ENCODE data around the gene TOB1. TPM values are rescaled to one million over a fixed set of nuclear protein-coding genes. Genes with fewer than 3 reads are reported as not detected.

Gene TOB1
- total RNA-seq, result 4.4 and 4.6 TPM in 2 replicates

- DNase-seq (ENCODE audit: low read depth), result peak; percentile 59
- TF ChIP-seq, protein P1, sequence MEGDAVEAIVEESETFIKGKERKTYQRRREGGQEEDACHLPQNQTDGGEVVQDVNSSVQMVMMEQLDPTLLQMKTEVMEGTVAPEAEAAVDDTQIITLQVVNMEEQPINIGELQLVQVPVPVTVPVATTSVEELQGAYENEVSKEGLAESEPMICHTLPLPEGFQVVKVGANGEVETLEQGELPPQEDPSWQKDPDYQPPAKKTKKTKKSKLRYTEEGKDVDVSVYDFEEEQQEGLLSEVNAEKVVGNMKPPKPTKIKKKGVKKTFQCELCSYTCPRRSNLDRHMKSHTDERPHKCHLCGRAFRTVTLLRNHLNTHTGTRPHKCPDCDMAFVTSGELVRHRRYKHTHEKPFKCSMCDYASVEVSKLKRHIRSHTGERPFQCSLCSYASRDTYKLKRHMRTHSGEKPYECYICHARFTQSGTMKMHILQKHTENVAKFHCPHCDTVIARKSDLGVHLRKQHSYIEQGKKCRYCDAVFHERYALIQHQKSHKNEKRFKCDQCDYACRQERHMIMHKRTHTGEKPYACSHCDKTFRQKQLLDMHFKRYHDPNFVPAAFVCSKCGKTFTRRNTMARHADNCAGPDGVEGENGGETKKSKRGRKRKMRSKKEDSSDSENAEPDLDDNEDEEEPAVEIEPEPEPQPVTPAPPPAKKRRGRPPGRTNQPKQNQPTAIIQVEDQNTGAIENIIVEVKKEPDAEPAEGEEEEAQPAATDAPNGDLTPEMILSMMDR (conservative IDR thresholded peaks at IDR 0.05; ENCODE audit: low read depth, low read length), result no peak
- peak within 1 kb of the TSS; percentile 84 for H3K4me3 ChIP-seq (ENCODE audit: low read depth, low read length)
Observed at GRCh38 chr17:50866261-50866949, at the start of gene TOB1. Gene TOB1 (minus strand): TSS chr17:50866354. CDS start chr17:50864017, 2,337 bp downstream.

DNA sequence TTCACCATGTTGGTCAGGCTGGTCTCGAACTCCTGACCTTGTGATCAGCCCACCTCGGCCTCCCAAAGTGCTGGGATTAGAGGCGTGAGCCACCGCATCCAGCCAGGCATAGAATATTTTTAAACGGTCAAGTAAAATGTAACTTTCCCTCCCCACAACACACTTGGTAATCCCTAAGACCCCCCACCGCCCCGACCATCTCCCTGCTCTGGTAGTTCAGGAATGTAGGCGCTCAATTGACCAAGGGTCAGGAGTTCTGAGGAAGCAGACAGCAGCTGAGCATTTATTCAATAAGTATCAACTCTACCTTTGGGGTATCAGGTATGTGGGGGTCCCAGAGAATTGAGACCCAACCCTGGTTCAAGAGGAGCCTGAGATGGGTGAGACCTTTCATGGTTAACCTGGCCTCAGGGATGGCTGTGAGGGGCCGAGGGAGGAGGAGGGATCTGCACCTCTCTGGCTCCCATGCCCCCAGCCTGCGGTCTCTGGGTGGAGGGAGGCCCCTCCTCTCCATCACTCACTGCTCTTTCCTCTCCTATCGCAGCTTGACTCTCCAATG lies 48.4 kb upstream of the TOB1 start:
- TF ChIP-seq, protein P1 (conservative IDR thresholded peaks at IDR 0.05; ENCODE audit: low read depth, low read length), result no peak
- no peak for DNase-seq (ENCODE audit: low read depth)
- no peak overlapping the region for H3K4me3 ChIP-seq (ENCODE audit: low read depth, low read length)

GRCh38 chr17:50913120-50913519 lies 47.0 kb upstream of the TOB1 start:
- DNase-seq (ENCODE audit: low read depth), result no peak
- TF ChIP-seq, protein P1 (conservative IDR thresholded peaks at IDR 0.05; ENCODE audit: low read depth, low read length), result no peak
- H3K4me3 ChIP-seq (ENCODE audit: low read depth, low read length), result no peak overlapping the region

DNA sequence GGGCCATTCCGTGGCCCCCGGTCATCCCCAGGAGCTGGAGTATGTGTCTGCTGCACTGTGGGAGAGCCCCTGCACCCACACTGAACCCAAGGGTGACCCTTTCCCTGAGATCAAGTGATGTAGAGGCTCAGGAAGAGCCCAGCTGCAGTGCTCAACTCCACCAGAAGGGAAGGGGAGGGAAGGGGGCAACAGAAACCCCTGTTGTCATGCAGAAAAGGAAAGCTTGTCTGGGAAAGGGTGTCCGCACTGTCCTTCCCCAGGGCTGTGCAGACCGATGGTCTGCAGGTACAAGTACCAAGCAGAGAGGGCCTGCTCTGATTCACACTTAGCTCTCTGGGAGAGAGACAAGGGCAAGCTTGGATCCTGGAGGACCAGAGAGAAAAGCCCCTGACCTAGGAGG lies 45.7 kb upstream of the TOB1 start:
- TF ChIP-seq, protein P1 (conservative IDR thresholded peaks at IDR 0.05; ENCODE audit: low read depth, low read length), result no peak
- H3K4me3 ChIP-seq (ENCODE audit: low read depth, low read length), result no peak overlapping the region
- no peak for DNase-seq (ENCODE audit: low read depth)

DNA sequence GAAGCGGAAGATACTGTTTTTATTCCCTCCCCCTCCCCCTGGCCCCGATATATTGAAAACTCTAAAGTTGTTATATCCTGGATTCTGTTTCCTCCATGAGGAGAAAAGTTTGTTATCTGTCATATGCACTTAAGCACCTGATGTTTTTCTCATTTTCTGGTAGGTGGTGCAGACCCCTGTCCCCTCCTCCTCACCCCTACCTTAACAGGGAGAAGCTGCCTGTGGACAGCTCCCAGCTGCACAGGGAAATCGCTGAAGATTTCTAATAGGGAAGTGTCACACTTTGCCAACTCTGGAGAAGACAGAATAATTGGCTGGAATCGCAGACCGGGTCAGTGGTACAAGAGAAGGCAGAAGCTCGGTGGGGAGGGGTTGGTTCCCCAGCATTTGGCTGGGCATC lies 45.3 kb upstream of the TOB1 start:
- H3K4me3 ChIP-seq (ENCODE audit: low read depth, low read length), result no peak overlapping the region
- no peak for DNase-seq (ENCODE audit: low read depth)
- TF ChIP-seq, protein P1 (conservative IDR thresholded peaks at IDR 0.05; ENCODE audit: low read depth, low read length), result no peak

DNA sequence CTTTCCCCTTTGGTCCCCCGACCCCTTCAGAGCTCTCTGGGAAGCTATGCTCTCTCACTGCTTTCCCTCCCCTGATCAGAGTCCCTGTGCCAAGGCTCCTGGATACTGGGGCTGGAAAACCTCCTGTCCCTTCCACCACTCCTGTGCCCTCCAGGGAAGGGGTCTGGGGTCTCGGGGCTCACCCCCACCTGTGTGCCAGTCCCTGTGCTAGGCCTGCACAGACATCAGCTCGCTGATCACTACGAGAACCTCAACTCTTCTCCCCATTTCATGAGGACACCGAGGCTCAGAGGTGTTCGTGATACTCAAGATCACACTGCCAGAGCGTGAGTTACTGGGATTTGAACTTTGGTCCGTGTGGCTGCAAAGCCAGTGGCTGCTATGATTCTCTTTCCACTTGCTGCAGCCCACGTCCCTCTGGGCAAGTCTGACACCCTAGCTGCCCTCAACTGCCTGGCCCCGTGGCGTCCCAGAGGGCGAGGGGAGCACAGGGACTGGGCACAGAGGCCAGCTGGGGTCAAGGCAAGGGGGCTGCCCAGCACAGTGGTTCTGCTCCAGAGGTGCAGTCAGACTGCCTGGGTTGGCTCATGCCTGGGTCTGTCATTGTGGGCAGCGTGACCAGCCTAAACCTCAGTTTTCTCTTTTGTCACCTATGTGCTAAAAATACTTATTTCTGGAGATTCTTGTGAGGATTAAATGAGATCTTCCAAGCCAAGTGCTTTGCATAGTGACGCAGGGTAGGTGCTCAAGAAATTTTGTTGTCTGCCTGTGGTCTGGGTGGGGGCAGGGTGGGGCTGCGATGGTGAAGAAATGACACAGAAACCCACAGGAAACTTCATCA lies 43.8 kb upstream of the TOB1 start:
- no peak overlapping the region for H3K4me3 ChIP-seq (ENCODE audit: low read depth, low read length)
- TF ChIP-seq, protein P1 (conservative IDR thresholded peaks at IDR 0.05; ENCODE audit: low read depth, low read length), result no peak
- DNase-seq (ENCODE audit: low read depth), result no peak
